Activated CD4-positive, alpha-beta T cell treated with anti-CD3 and anti-CD28 coated beads, Interleukin-2, amount 50 U/mL, for 4 hours (primary cell): ENCODE measurements around the gene TPBGL.
"Not testable (repeated sequence)": the region's sequence is repeated elsewhere in the genome, so short reads cannot be mapped to it uniquely, and the experiment has no call there.

ENCODE experiments used
- DNase-seq, 2 experiments: peaks; one replicate each; pipeline ENCODE4 v3.0.0-alpha.2; 2020

The TPBGL gene

GRCh38 chr11:75273411-75274391 lies 33.1 kb downstream of the TPBGL start:
- no peak for DNase-seq

GRCh38 chr11:75274716-75275115 lies 34.1 kb downstream of the TPBGL start:
- DNase-seq, result not testable (repeated sequence)

- peak; percentile 55 to 58 for DNase-seq
Measured at GRCh38 chr11:75275581-75275980, 35.0 kb downstream of the TPBGL start.

GRCh38 chr11:75276186-75276585 lies 35.6 kb downstream of the TPBGL start:
- DNase-seq, result no peak

GRCh38 chr11:75276686-75277085 lies 36.1 kb downstream of the TPBGL start:
- DNase-seq, result no peak

GRCh38 chr11:75277211-75277805 lies 36.7 kb downstream of the TPBGL start:
- DNase-seq, result no peak

- no peak for DNase-seq
Measured at GRCh38 chr11:75277991-75278790, 37.6 kb downstream of the TPBGL start.

GRCh38 chr11:75279273-75279672 lies 38.7 kb downstream of the TPBGL start:
- DNase-seq, result no peak

GRCh38 chr11:75280227-75280701 lies 39.7 kb downstream of the TPBGL start:
- DNase-seq, result peak; percentile 67 to 77

- DNase-seq, result no peak
Measured at GRCh38 chr11:75280770-75281468, 40.3 kb downstream of the TPBGL start.

GRCh38 chr11:75281469-75282095 lies 41.0 kb downstream of the TPBGL start:
- DNase-seq, result no peak

- DNase-seq, result no peak
Measured at GRCh38 chr11:75283391-75283931, 42.9 kb downstream of the TPBGL start.

GRCh38 chr11:75285776-75286360 lies 45.3 kb downstream of the TPBGL start:
- DNase-seq, result no peak

- DNase-seq, result no peak
Measured at GRCh38 chr11:75286826-75287465, 46.4 kb downstream of the TPBGL start.

- DNase-seq, result no peak
Measured at GRCh38 chr11:75287579-75287978, 47.0 kb downstream of the TPBGL start.

GRCh38 chr11:75289511-75289760 lies 48.9 kb downstream of the TPBGL start:
- no peak for DNase-seq

GRCh38 chr11:75289919-75290318 lies 49.3 kb downstream of the TPBGL start:
- no peak for DNase-seq

GRCh38 chr11:75291741-75292140 lies 51.2 kb downstream of the TPBGL start:
- no peak for DNase-seq

GRCh38 chr11:75292943-75293342 lies 52.4 kb downstream of the TPBGL start:
- DNase-seq, result no peak
